CD4-positive, alpha-beta T cell (primary cell): ENCODE results near the gene GPR151. TPM values are rescaled to one million over a fixed set of nuclear protein-coding genes. Genes with fewer than 3 reads are reported as not detected.

Experiments used
- ATAC-seq: fragments of 200-7000 bp; cut with Tn5 transposase; one replicate; pipeline ENCODE4 v1.10.0; 2022; ENCODE audit warnings: mild to moderate bottlenecking; ENCODE audit not compliant: poor library complexity
- CTCF ChIA-PET: fragments of 350-600 bp; sonication (Branson Sonifier 250); formaldehyde crosslinking; loops from one replicate; lab custom pipeline; 2021; ENCODE audit warnings: antibody characterized with exemption, inconsistent platforms; lab: Charles Lee
- POLR2A ChIA-PET: fragments of 350-600 bp; sonication (Branson Sonifier 250); formaldehyde crosslinking; loops from one replicate; lab custom pipeline; 2021; ENCODE audit warnings: antibody characterized with exemption, inconsistent platforms; lab: Charles Lee
- DNase-seq, 14 experiments: peaks; one replicate each; pipeline ENCODE4 v3.0.0-alpha.2; 2013 to 2020; ENCODE audit warnings: mixed read lengths in 2 of 14
- H3K27ac ChIP-seq, 2 donors: one replicate each; pipeline versions ENCODE4 v1.5.1 to v1.7.0; 2013; ENCODE audit warnings: low read length in 2 of 2, low read depth in 1 of 2, mild to moderate bottlenecking in 1 of 2
- H3K27me3 ChIP-seq, 2 experiments: 1 replicate in 1 of 2; 2 replicates in 1 of 2; pipeline versions ENCODE4 v1.6.1 to v1.7.0; 2013; ENCODE audit warnings: low read length in 2 of 2, control low read depth in 1 of 2, mild to moderate bottlenecking in 1 of 2, moderate library complexity in 1 of 2; ENCODE audit not compliant: insufficient read depth in 2 of 2, control insufficient read depth in 1 of 2
- H3K36me3 ChIP-seq: one replicate; pipeline ENCODE4 v1.6.1; 2013; ENCODE audit warnings: low read length, control low read depth; ENCODE audit not compliant: insufficient read depth
- H3K4me1 ChIP-seq: one replicate; pipeline ENCODE4 v1.6.1; 2013; ENCODE audit warnings: low read length, control low read depth; ENCODE audit not compliant: insufficient read depth
- H3K4me3 ChIP-seq: one replicate; pipeline ENCODE4 v1.5.1; 2013; ENCODE audit warnings: mild to moderate bottlenecking, low read length, moderate library complexity
- H3K9me3 ChIP-seq, 2 experiments: 1 replicate in 1 of 2; 2 replicates in 1 of 2; pipeline versions ENCODE4 v1.6.1 to v1.7.0; 2013; ENCODE audit warnings: low read length in 2 of 2, mild to moderate bottlenecking in 2 of 2, control low read depth in 1 of 2, moderate library complexity in 1 of 2; ENCODE audit not compliant: control insufficient read depth in 1 of 2, insufficient read depth in 1 of 2
- H3K27ac Mint-ChIP-seq: one replicate; pipeline ENCODE4 v1.8.0; 2020; ENCODE audit warnings: mixed read lengths
- H3K27me3 Mint-ChIP-seq: one replicate; pipeline ENCODE4 v1.8.0; 2021; ENCODE audit warnings: mixed read lengths
- H3K36me3 Mint-ChIP-seq: one replicate; pipeline ENCODE4 v1.8.0; 2021; ENCODE audit warnings: low read depth, mixed read lengths
- H3K4me1 Mint-ChIP-seq: one replicate; pipeline ENCODE4 v1.8.0; 2021; ENCODE audit warnings: low read depth, mixed read lengths
- H3K4me3 Mint-ChIP-seq: one replicate; pipeline ENCODE4 v1.8.0; 2020; ENCODE audit warnings: mild to moderate bottlenecking, mixed read lengths
- H3K9me3 Mint-ChIP-seq: one replicate; pipeline ENCODE4 v1.8.0; 2020; ENCODE audit warnings: mixed read lengths
- CTCF ChIP-seq: fragments of 200-600 bp; IDR thresholded peaks from one replicate; pipeline ENCODE4 v1.8.0; 2022; ENCODE audit warnings: antibody characterized with exemption, mild to moderate bottlenecking
- intact Hi-C, 2 experiments: fragments of 100-400 bp; cut with DNase I in 1 of 2; cut with micrococcal nuclease in 1 of 2; formaldehyde crosslinking; loops; one replicate each; pipeline versions ENCODE4 v1.15.1 to v1.9.0; 2023 to 2025; cut with DNase I, micrococcal nuclease
- total RNA-seq, 174 experiments: library from RNA in 2 of 174; stranded (reverse) in 2 of 174; gene quantifications; one replicate each; pipeline ENCODE4 v1.2.3 and lab custom pipeline; 2021 to 2026

GPR151 gene
- total RNA-seq, 2 experiments from 2014 or later = not detected

GRCh38 chr5:146549615-146550014 lies 33.6 kb upstream of the GPR151 start:
- peaks cover 31% of the 10 kb centered on the region for H3K27me3 Mint-ChIP-seq
- intact Hi-C loops = no loop called here

GRCh38 chr5:146548781-146549449 lies 32.9 kb upstream of the GPR151 start:
- no peaks in the 10 kb centered on the region for H3K9me3 Mint-ChIP-seq
- no peak for TF ChIP-seq CTCF
- peaks cover 0 to 3% of the 10 kb centered on the region in 2 experiments for H3K27me3 ChIP-seq
- no peaks in the 10 kb centered on the region for H3K36me3 Mint-ChIP-seq
- no peak overlapping the region for H3K4me3 Mint-ChIP-seq
- H3K36me3 ChIP-seq = no peaks in the 10 kb centered on the region
- H3K27ac ChIP-seq = no peak overlapping the region
- H3K27ac Mint-ChIP-seq = no peak overlapping the region
- no peaks in the 10 kb centered on the region for H3K4me1 ChIP-seq
- DNase-seq (no peak), ATAC-seq (no peak)
- ChIA-PET CTCF (no interaction called here), POLR2A (no interaction called here)
- H3K4me3 ChIP-seq = no peak overlapping the region
- intact Hi-C loops = no loop called here
- H3K4me1 Mint-ChIP-seq = no peaks in the 10 kb centered on the region
- no peaks in the 10 kb centered on the region for H3K9me3 ChIP-seq
- H3K27me3 Mint-ChIP-seq = peaks cover 24% of the 10 kb centered on the region

More at GRCh38 chr5:146549615-146550014, 33.6 kb upstream of the GPR151 start:
- no peaks in the 10 kb centered on the region for H3K4me1 Mint-ChIP-seq
- no peaks in the 10 kb centered on the region for H3K9me3 ChIP-seq
- no peaks in the 10 kb centered on the region for H3K36me3 Mint-ChIP-seq
- no peak overlapping the region for H3K4me3 ChIP-seq
- no peak overlapping the region for H3K27ac ChIP-seq
- TF ChIP-seq CTCF = no peak
- CTCF ChIA-PET = no interaction called here
- no peak for DNase-seq
- no peak overlapping the region for H3K27ac Mint-ChIP-seq
- ATAC-seq = no peak
- H3K9me3 Mint-ChIP-seq = no peaks in the 10 kb centered on the region
- H3K36me3 ChIP-seq = no peaks in the 10 kb centered on the region
- no peaks in the 10 kb centered on the region for H3K4me1 ChIP-seq
- H3K27me3 ChIP-seq = peaks cover 0 to 3% of the 10 kb centered on the region in 2 experiments
- no peak overlapping the region for H3K4me3 Mint-ChIP-seq
- POLR2A ChIA-PET = no interaction called here

- POLR2A ChIA-PET = no interaction called here
- Histone ChIP-seq H3K4me3 (no peak overlapping the region), H3K36me3 (no peaks in the 10 kb centered on the region), H3K27me3 (peaks cover 0 to 3% of the 10 kb centered on the region in 2 experiments), H3K9me3 (no peaks in the 10 kb centered on the region), H3K4me1 (no peaks in the 10 kb centered on the region), H3K27ac (no peak overlapping the region)
- no peak overlapping the region for H3K4me3 Mint-ChIP-seq
- ATAC-seq (no peak), DNase-seq (no peak)
- no peaks in the 10 kb centered on the region for H3K27me3 Mint-ChIP-seq
- H3K27ac Mint-ChIP-seq = no peak overlapping the region
- no peaks in the 10 kb centered on the region for H3K4me1 Mint-ChIP-seq
- intact Hi-C loops = loop anchor here in 1 of 2 experiments (5.0 kb wide), 1 partner anchor 118 kb away; no protein-coding TSS in a partner anchor
- H3K36me3 Mint-ChIP-seq = no peaks in the 10 kb centered on the region
- no peaks in the 10 kb centered on the region for H3K9me3 Mint-ChIP-seq
- no peak for TF ChIP-seq CTCF
- CTCF ChIA-PET = no interaction called here
Measured at GRCh38 chr5:146544232-146544631, 28.2 kb upstream of the GPR151 start.
